Ovary (tissue), 3 donors: ENCODE data around the gene SPPL2A.

Experiments
- EP300 ChIP-seq: sonication (generic); formaldehyde crosslinking; IDR thresholded peaks from one replicate; pipeline ENCODE4 v1.6.1; 2017; ENCODE audit warnings: antibody characterized with exemption
- POLR2A ChIP-seq: fragments of 450-650 bp; IDR thresholded peaks from one replicate; pipeline ENCODE4 v1.6.1; 2017; ENCODE audit warnings: antibody characterized with exemption, mild to moderate bottlenecking, moderate library complexity
- TF ChIP-seq, protein P1 (sequence below), 3 donors: fragments of 450-650 bp in 2 of 3; fragments of 200-600 bp in 1 of 3; IDR thresholded peaks; one replicate each; pipeline versions ENCODE4 v1.5.1 to v1.8.0; 2016 to 2022; ENCODE audit warnings: antibody characterized with exemption in 3 of 3, mild to moderate bottlenecking in 1 of 3
- donor health status: DM: no; HTN: no; CAD: no.

DNA sequence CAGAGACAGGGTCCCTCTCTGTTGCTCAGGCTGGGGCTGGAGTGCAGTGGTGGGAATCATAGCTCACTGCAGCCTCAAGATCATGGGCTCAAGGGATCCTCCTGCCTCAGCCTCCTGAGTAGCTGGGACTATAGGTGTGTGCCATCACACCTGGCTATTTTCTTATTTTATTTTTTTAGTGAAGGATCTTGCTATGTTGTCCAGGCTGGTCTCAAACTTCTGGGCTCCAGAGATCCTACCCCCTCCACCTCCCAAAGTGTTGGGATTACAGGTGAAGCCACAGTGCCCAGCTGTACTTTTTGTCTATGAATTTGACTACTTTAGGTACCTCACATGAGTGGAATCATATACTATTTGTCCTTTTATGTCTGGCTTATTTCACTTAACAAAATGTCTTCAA is 49.1 kb upstream of the SPPL2A start:
- TF ChIP-seq, protein P1, sequence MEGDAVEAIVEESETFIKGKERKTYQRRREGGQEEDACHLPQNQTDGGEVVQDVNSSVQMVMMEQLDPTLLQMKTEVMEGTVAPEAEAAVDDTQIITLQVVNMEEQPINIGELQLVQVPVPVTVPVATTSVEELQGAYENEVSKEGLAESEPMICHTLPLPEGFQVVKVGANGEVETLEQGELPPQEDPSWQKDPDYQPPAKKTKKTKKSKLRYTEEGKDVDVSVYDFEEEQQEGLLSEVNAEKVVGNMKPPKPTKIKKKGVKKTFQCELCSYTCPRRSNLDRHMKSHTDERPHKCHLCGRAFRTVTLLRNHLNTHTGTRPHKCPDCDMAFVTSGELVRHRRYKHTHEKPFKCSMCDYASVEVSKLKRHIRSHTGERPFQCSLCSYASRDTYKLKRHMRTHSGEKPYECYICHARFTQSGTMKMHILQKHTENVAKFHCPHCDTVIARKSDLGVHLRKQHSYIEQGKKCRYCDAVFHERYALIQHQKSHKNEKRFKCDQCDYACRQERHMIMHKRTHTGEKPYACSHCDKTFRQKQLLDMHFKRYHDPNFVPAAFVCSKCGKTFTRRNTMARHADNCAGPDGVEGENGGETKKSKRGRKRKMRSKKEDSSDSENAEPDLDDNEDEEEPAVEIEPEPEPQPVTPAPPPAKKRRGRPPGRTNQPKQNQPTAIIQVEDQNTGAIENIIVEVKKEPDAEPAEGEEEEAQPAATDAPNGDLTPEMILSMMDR (IDR thresholded peaks at IDR 0.05), result no peak
- TF ChIP-seq EP300, result no peak
- TF ChIP-seq POLR2A, result no peak
